ENCODE data around the gene PBX3. TPM values are rescaled to one million over a fixed set of nuclear protein-coding genes. Genes with fewer than 3 reads are reported as not detected.

Gene PBX3
- total and polyA plus RNA-seq, 10 of the 15 experiments (the other 5 are each of a cell fraction or from before 2014, with no cell fraction given) = 6.7 to 146 (median 22.2) TPM

- Histone ChIP-seq H3K27me3 (replicated peaks in 1 of 2; ENCODE audit: control insufficient read depth in 2 of 2, insufficient read depth in 2 of 2, low read length in 1 of 2) (no peaks in the 10 kb centered on the region; a peak in 1 of 4 replicates), H3K36me3 (ENCODE audit: control insufficient read depth in 2 of 2, insufficient read depth in 2 of 2, low read length in 1 of 2) (no peaks in the 10 kb centered on the region), H3K4me3 (no peak overlapping the region), H3K79me2 (ENCODE audit: control insufficient read depth, insufficient read depth, low read length) (no peaks in the 10 kb centered on the region), H3K4me1 (ENCODE audit: control insufficient read depth, insufficient read depth, low read length) (no peaks in the 10 kb centered on the region), H3K9ac (ENCODE audit: control insufficient read depth, insufficient read depth, low read length) (no peak overlapping the region), H3K4me2 (ENCODE audit: control insufficient read depth, insufficient read depth) (no peak overlapping the region), H3K9me3 (replicated peaks; ENCODE audit: control insufficient read depth, insufficient read depth, low read length) (no peaks in the 10 kb centered on the region), H4K20me1 (ENCODE audit: control insufficient read depth, insufficient read depth) (no peaks in the 10 kb centered on the region), H3K27ac (ENCODE audit: control insufficient read depth, insufficient read depth) (no peak overlapping the region), H2AFZ (ENCODE audit: control insufficient read depth, low read depth, low read length) (no peak overlapping the region)
- ChIA-PET RAD21 (ENCODE audit: unreplicated experiment) (no interaction called here), SMC1A (ENCODE audit: uncharacterized antibody, unreplicated experiment) (interaction anchor here (0.6 kb wide), 1 partner anchor 279 kb away, joined by 3 read pairs; no protein-coding TSS in a partner anchor), POLR2A (no interaction called here), CTCF (no interaction called here)
- in situ Hi-C loops (cut with MboI) = no loop called here
- no peak for ATAC-seq
- DNase-seq (ENCODE audit: low read depth, low spot score) = no peak
- no peak for TF ChIP-seq SREBF2 (IDR thresholded peaks at IDR 0.05; ENCODE audit: low read length)
- TF ChIP-seq EGR1 (IDR thresholded peaks at IDR 0.05; ENCODE audit: borderline replicate concordance in 1 of 2, low read depth in 2 of 2, low read length in 2 of 2) = no peak
- TF ChIP-seq CHD4 (IDR thresholded peaks at IDR 0.05) = no peak
- no peak for TF ChIP-seq HCFC1 (IDR thresholded peaks at IDR 0.05; ENCODE audit: low read length)
- no peak for TF ChIP-seq CBX3 (IDR thresholded peaks at IDR 0.05; ENCODE audit: borderline replicate concordance, low read depth)
- TF ChIP-seq NR2C1 (IDR thresholded peaks at IDR 0.05) = no peak
- no peak for TF ChIP-seq WRNIP1 (IDR thresholded peaks at IDR 0.05; ENCODE audit: borderline replicate concordance, low read depth, low read length)
- no peak for TF ChIP-seq GABPA (IDR thresholded peaks at IDR 0.05; ENCODE audit: low read depth)
- TF ChIP-seq ZBED1 (IDR thresholded peaks at IDR 0.05; ENCODE audit: borderline replicate concordance) = no peak
- no peak for TF ChIP-seq CREB1 (IDR thresholded peaks at IDR 0.05; ENCODE audit: low read depth)
- no peak for TF ChIP-seq NFIC (IDR thresholded peaks at IDR 0.05; ENCODE audit: low read depth, low read length)
- TF ChIP-seq JUNB (IDR thresholded peaks at IDR 0.05) = no peak
- TF ChIP-seq CBFB (IDR thresholded peaks at IDR 0.05; ENCODE audit: low read depth) = no peak
- no peak for TF ChIP-seq E2F4 (IDR thresholded peaks at IDR 0.05; ENCODE audit: low read depth, low read length)
- TF ChIP-seq SPI1 (IDR thresholded peaks at IDR 0.05; ENCODE audit: borderline replicate concordance, insufficient read depth, low read depth, low read length) = no peak
- TF ChIP-seq NFYB (IDR thresholded peaks at IDR 0.05; ENCODE audit: insufficient read depth, low read depth, low read length) = no peak
- TF ChIP-seq CREM (IDR thresholded peaks at IDR 0.05; ENCODE audit: low read depth) = no peak
- BruUV-seq (replicated peaks) = no TSS peak
- intact Hi-C loops (cut with micrococcal nuclease; ENCODE audit: unreplicated experiment) = no loop called here
- WGBS (ENCODE audit: insufficient coverage, insufficient replicate concordance, low lambda C conversion rate, missing lambda C conversion rate) = 53% methylated on average over 18 of the region's 24 CpGs
- FAIRE-seq = no peak
Measured at GRCh38 chr9:126016579-126017290, 269.6 kb downstream of the PBX3 start.

Other genes with a start within 250 kb of the PBX3 start
- 106 and 126 TPM in 2 replicates for gene MAPKAP1, start 40.2 kb upstream of the PBX3 start, total RNA-seq (2014; rRNA removed)
- gene MAPKAP1, start 40.2 kb upstream of the PBX3 start, total RNA-seq (2014; rRNA removed; fragmentation: Illumina TruSeq; extraction: Trizol) = 78.0 and 83.0 TPM in 2 replicates
- 98.0 and 107 TPM in 2 replicates for gene MAPKAP1, start 40.2 kb upstream of the PBX3 start, total RNA-seq (2021)
- 159 and 188 TPM in 2 replicates for gene MAPKAP1, start 40.2 kb upstream of the PBX3 start, polyA plus RNA-seq (2011; rRNA removed)
- gene MAPKAP1, start 40.2 kb upstream of the PBX3 start, polyA plus RNA-seq (2014; fragmentation: Illumina TruSeq; extraction: Trizol) = 111 and 113 TPM in 2 replicates
- 10 to 100 TPM in 1 of 2 experiments, 1 to 10 TPM in 1; 5.1 to 11.7 TPM for gene MAPKAP1, start 40.2 kb upstream of the PBX3 start, polyA plus RNA-seq (2014; fragmentation: Nextera tagmentation; extraction: Ambion mirVana)
- gene MAPKAP1, start 40.2 kb upstream of the PBX3 start, polyA plus RNA-seq (2014; rRNA removed) = 94.5 and 109 TPM in 2 replicates
- 100 to 1,000 TPM; 102 to 111 TPM for gene MAPKAP1, start 40.2 kb upstream of the PBX3 start, polyA plus RNA-seq (2016; fragmentation: Nextera tagmentation; extraction: Ambion mirVana)